B cell (primary cell): ENCODE measurements around the gene PDE11A. TPM values are rescaled to one million over a fixed set of nuclear protein-coding genes. Genes with fewer than 3 reads are reported as not detected.

Source experiments
- ATAC-seq: fragments of 200-7000 bp; cut with Tn5 transposase; one replicate; pipeline ENCODE4 v1.10.0; 2021; ENCODE audit warnings: low read depth, mild to moderate bottlenecking, moderate number of reproducible peaks, moderate library complexity
- CTCF ChIA-PET: fragments of 350-600 bp; sonication (Branson Sonifier 250); formaldehyde crosslinking; loops from one replicate; lab custom pipeline; 2021; ENCODE audit warnings: antibody characterized with exemption, inconsistent platforms; lab: Charles Lee
- POLR2A ChIA-PET: fragments of 350-600 bp; sonication (Branson Sonifier 250); formaldehyde crosslinking; loops from one replicate; lab custom pipeline; 2021; ENCODE audit warnings: antibody characterized with exemption; lab: Charles Lee
- DNase-seq: peaks from one replicate; pipeline ENCODE4 v3.0.0; 2013
- H2AFZ ChIP-seq: 2 replicates; pipeline ENCODE4 v1.6.1; 2012; ENCODE audit warnings: mild to moderate bottlenecking, low read depth, low read length; ENCODE audit not compliant: insufficient read depth, poor library complexity, severe bottlenecking
- H3K27ac ChIP-seq, 2 donors: 1 replicate in 1 of 2; 2 replicates in 1 of 2; pipeline ENCODE4 v1.5.1; 2012 to 2013; ENCODE audit warnings: low read length in 2 of 2, mild to moderate bottlenecking in 2 of 2, moderate library complexity in 1 of 2
- H3K27me3 ChIP-seq, 4 experiments: fragments of 200-600 bp in 1 of 4; sonication (generic) in 1 of 4; replicated peaks in 1 of 4; 1 replicate in 2 of 4; 2 replicates in 2 of 4; pipeline versions ENCODE4 v1.6.1 to v1.7.0; 2013 to 2016; ENCODE audit warnings: low read length in 3 of 4, mild to moderate bottlenecking in 2 of 4, mixed read lengths in 1 of 4, moderate library complexity in 1 of 4; ENCODE audit not compliant: insufficient read depth in 4 of 4, control insufficient read depth in 3 of 4; ENCODE audit errors: control extremely low read depth in 1 of 4
- H3K36me3 ChIP-seq, 2 experiments: replicated peaks in 1 of 2; 1 replicate in 1 of 2; 2 replicates in 1 of 2; pipeline versions ENCODE4 v1.6.1 to v1.7.1; 2013; ENCODE audit warnings: low read length in 1 of 2; ENCODE audit not compliant: insufficient read depth in 2 of 2, control insufficient read depth in 1 of 2; ENCODE audit errors: control extremely low read depth in 1 of 2, extremely low read depth in 1 of 2
- H3K4me1 ChIP-seq, 2 donors: fragments of 200-600 bp in 1 of 2; sonication (generic) in 1 of 2; 1 replicate in 1 of 2; 2 replicates in 1 of 2; pipeline versions ENCODE4 v1.5.1 to v1.6.1; 2013 to 2017; ENCODE audit warnings: low read length in 2 of 2; ENCODE audit not compliant: control insufficient read depth in 2 of 2, insufficient read depth in 2 of 2
- H3K4me2 ChIP-seq: replicated peaks from 2 replicates; pipeline ENCODE3; 2012; ENCODE audit warnings: mild to moderate bottlenecking, low read depth, low read length; ENCODE audit not compliant: poor library complexity, severe bottlenecking
- H3K4me3 ChIP-seq, 5 experiments: fragments of 200-600 bp in 1 of 5; sonication (generic) in 1 of 5; 1 replicate in 3 of 5; 2 replicates in 2 of 5; pipeline versions ENCODE4 v1.5.1 to v1.7.0; 2011 to 2016; ENCODE audit warnings: low read length in 4 of 5, mild to moderate bottlenecking in 4 of 5, low read depth in 2 of 5, control low read depth in 1 of 5, moderate library complexity in 1 of 5; ENCODE audit not compliant: insufficient read depth in 1 of 5; ENCODE audit errors: control extremely low read depth in 1 of 5, extremely low read depth in 1 of 5
- H3K79me2 ChIP-seq: fragments of 200-600 bp; sonication (generic); one replicate; pipeline ENCODE4 v1.6.0; 2016; ENCODE audit warnings: low read length; ENCODE audit not compliant: control insufficient read depth, insufficient read depth
- H3K9ac ChIP-seq: fragments of 200-600 bp; sonication (generic); 2 replicates; pipeline ENCODE4 v1.6.1; 2017; ENCODE audit warnings: mild to moderate bottlenecking, low read length, moderate library complexity
- H3K9me3 ChIP-seq, 3 donors: one replicate each; pipeline versions ENCODE4 v1.6.1 to v1.7.1; 2013; ENCODE audit warnings: low read length in 2 of 3; ENCODE audit not compliant: control insufficient read depth in 2 of 3, insufficient read depth in 1 of 3; ENCODE audit errors: control extremely low read depth in 1 of 3
- H4K20me1 ChIP-seq: 2 replicates; pipeline ENCODE4 v1.6.0; 2012; ENCODE audit warnings: mild to moderate bottlenecking, low read length; ENCODE audit not compliant: insufficient read depth, control insufficient read depth, poor library complexity, severe bottlenecking
- H3K27ac Mint-ChIP-seq: one replicate; pipeline ENCODE4 v1.8.0; 2021; ENCODE audit warnings: mixed read lengths
- H3K27me3 Mint-ChIP-seq: one replicate; pipeline ENCODE4 v1.8.0; 2021; ENCODE audit warnings: mixed read lengths
- H3K4me1 Mint-ChIP-seq: one replicate; pipeline ENCODE4 v1.8.0; 2021; ENCODE audit warnings: mixed read lengths
- H3K4me3 Mint-ChIP-seq: one replicate; pipeline ENCODE4 v1.8.0; 2021; ENCODE audit warnings: mixed read lengths
- H3K9me3 Mint-ChIP-seq: one replicate; pipeline ENCODE4 v1.8.0; 2022; ENCODE audit warnings: mixed read lengths; ENCODE audit not compliant: insufficient read depth
- EZH2 ChIP-seq: IDR thresholded peaks from 2 replicates; pipeline ENCODE4 v1.6.1; 2012; ENCODE audit warnings: borderline replicate concordance, low read depth, mild to moderate bottlenecking, moderate library complexity, low read length; ENCODE audit not compliant: insufficient read depth, poor library complexity, severe bottlenecking
- WGBS: methylation state at CpG from one replicate; pipeline ENCODE4 v1.1.5; 2013; ENCODE audit warnings: missing lambda C conversion rate; ENCODE audit not compliant: insufficient coverage; 5-methylcytosine and 5-hydroxymethylcytosine counted together
- intact Hi-C: fragments of 100-400 bp; cut with micrococcal nuclease; formaldehyde crosslinking; loops from one replicate; pipeline ENCODE4 v1.10.0; 2022
- polyA plus RNA-seq: library from polyadenylated mRNA; depleted of rRNA; stranded (reverse); fragments of >200 nt; gene quantifications from 2 replicates; pipeline ENCODE4 v1.2.3, GENCODE V29; 2012
- total RNA-seq, 2 donors: library from RNA; stranded (reverse); fragments of 120-200 nt in 1 of 2; gene quantifications; 1 replicate in 1 of 2; 2 replicates in 1 of 2; pipeline versions ENCODE4 v1.2.3 to v1.2.4, GENCODE V29; 2013 to 2022
- TF ChIP-seq, protein P1 (sequence below): fragments of 200-600 bp; IDR thresholded peaks from one replicate; pipeline ENCODE4 v1.8.0; 2022; ENCODE audit warnings: antibody characterized with exemption, mild to moderate bottlenecking

Gene PDE11A
- total and polyA plus RNA-seq, 2 donors (not counting 1 experiment from before 2014, with no cell fraction given): 0.25 TPM; not detected in 1

DNA sequence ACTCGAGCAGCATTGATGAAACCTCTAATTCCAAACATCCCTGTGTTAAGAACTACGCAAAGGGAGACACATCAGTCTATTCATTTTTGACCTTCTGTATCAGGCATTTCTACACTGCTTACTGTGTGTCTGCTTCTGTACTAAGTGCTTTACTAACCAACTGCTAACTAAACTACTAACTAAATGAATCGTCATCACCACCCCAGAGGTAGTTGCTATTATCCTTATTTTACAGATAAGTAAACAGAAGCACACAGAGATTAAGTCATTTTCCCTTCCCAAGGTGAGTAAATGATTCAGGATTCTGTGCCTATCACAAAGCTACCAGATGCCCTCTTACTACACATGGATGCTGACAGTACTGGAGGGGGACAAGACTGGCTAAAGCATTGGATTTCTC, 395.9 kb downstream of the PDE11A start:
- no peaks in the 10 kb centered on the region for H3K4me1 ChIP-seq
- peaks cover 16% of the 10 kb centered on the region for H3K27me3 Mint-ChIP-seq
- DNase-seq: no peak
- no peaks in the 10 kb centered on the region for H3K9me3 Mint-ChIP-seq
- peaks cover 0 to 5% (median 0%) of the 10 kb centered on the region in 4 experiments for H3K27me3 ChIP-seq
- no peaks in the 10 kb centered on the region for H3K79me2 ChIP-seq
- no peak for TF ChIP-seq EZH2
- TF ChIP-seq, protein P1, sequence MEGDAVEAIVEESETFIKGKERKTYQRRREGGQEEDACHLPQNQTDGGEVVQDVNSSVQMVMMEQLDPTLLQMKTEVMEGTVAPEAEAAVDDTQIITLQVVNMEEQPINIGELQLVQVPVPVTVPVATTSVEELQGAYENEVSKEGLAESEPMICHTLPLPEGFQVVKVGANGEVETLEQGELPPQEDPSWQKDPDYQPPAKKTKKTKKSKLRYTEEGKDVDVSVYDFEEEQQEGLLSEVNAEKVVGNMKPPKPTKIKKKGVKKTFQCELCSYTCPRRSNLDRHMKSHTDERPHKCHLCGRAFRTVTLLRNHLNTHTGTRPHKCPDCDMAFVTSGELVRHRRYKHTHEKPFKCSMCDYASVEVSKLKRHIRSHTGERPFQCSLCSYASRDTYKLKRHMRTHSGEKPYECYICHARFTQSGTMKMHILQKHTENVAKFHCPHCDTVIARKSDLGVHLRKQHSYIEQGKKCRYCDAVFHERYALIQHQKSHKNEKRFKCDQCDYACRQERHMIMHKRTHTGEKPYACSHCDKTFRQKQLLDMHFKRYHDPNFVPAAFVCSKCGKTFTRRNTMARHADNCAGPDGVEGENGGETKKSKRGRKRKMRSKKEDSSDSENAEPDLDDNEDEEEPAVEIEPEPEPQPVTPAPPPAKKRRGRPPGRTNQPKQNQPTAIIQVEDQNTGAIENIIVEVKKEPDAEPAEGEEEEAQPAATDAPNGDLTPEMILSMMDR: no peak
- no peak for ATAC-seq
- no peaks in the 10 kb centered on the region for H3K4me1 Mint-ChIP-seq
- H3K4me3 Mint-ChIP-seq: no peak overlapping the region
- intact Hi-C loops: no loop called here
- no peaks in the 10 kb centered on the region for H4K20me1 ChIP-seq
- no peak overlapping the region for H2AFZ ChIP-seq
- no peak overlapping the region for H3K27ac Mint-ChIP-seq
- ChIA-PET CTCF (no interaction called here), POLR2A (no interaction called here)
- H3K4me3 ChIP-seq: no peak overlapping the region
- 75% methylated on average over 2 of the region's 3 CpGs for WGBS
- H3K36me3 ChIP-seq: no peaks in the 10 kb centered on the region
- no peak overlapping the region for H3K4me2 ChIP-seq
- no peak overlapping the region for H3K27ac ChIP-seq
- H3K9me3 ChIP-seq: no peaks in the 10 kb centered on the region
- H3K9ac ChIP-seq: no peak overlapping the region

DNA sequence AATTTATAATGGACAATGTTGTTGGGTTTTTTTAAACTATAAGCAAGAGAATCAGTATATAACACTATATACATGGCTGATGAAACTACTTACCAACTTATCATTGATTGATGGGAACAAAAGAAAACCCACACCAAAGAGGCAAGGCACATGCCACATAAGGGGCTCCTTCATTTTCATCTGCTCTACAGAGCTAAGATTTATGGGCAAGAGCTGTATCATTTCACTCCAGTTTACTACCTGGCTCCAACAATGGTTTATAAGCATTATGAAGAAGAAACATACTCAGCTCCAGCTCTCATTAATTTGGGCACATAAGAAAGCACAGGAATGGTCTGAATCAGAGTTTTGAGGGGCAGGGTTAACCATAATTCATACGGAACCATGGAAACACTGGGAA, 396.8 kb downstream of the PDE11A start:
- ChIA-PET CTCF (no interaction called here), POLR2A (no interaction called here)

More for the DNA sequence above, 396.8 kb downstream of the PDE11A start:
- Histone ChIP-seq H3K79me2 (no peaks in the 10 kb centered on the region), H2AFZ (no peak overlapping the region), H3K4me1 (no peaks in the 10 kb centered on the region), H3K36me3 (no peaks in the 10 kb centered on the region), H3K4me3 (no peak overlapping the region), H3K27ac (no peak overlapping the region), H3K9me3 (no peaks in the 10 kb centered on the region), H3K4me2 (no peak overlapping the region), H3K9ac (no peak overlapping the region), H4K20me1 (no peaks in the 10 kb centered on the region), H3K27me3 (peaks cover 0 to 5% (median 0%) of the 10 kb centered on the region in 4 experiments)
- intact Hi-C loops: no loop called here
- DNase-seq (no peak), ATAC-seq (no peak)
- no peak overlapping the region for H3K4me3 Mint-ChIP-seq
- H3K9me3 Mint-ChIP-seq: no peaks in the 10 kb centered on the region
- WGBS: 100% methylated on average over 1 of the region's 1 CpG
- no peaks in the 10 kb centered on the region for H3K4me1 Mint-ChIP-seq
- H3K27ac Mint-ChIP-seq: no peak overlapping the region
- TF ChIP-seq, protein P1: no peak
- no peak for TF ChIP-seq EZH2
- H3K27me3 Mint-ChIP-seq: peaks cover 16% of the 10 kb centered on the region
